DMS153 treated with DMSO at 0.1 percent for 48 hours (cell line): Measurements from ENCODE around the gene OR12D2.
"Not testable (repeated sequence)": the region's sequence is repeated elsewhere in the genome, so short reads cannot be mapped to it uniquely, and the experiment has no call there.

Experiments
- DNase-seq: peaks from one replicate; lab custom pipeline; 2025; ENCODE audit not compliant: unreplicated experiment; lab: John Stamatoyannopoulos, UW

The OR12D2 gene

DNA sequence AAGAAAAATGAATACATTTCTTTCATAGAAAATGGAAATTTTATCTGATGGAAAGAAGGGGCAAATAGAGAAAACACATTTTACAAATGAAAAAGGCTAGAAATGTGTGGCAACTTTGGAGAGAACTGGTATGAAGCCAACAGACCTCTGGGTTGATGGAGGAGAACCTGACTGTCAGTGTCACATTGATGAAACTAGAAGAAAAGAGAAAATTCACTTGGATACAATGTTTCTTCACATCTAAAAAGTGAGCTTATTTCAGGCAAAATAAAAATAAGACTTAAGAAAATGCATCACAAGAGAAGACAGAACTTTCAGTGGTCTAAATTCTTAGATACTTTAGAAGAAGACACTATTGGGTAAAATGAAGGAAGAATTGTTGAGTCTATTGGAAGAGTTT lies at the start of gene OR12D2:
Gene OR12D2 (plus strand): TSS at position 301 of the 400 bp plus-strand sequence. CDS start 1,069 bp downstream, outside the sequence.
- DNase-seq: no peak

GRCh38 chr6:29349348-29349747 lies 46.1 kb upstream of the OR12D2 start:
- not testable (repeated sequence) for DNase-seq

GRCh38 chr6:29354980-29355379 lies 40.5 kb upstream of the OR12D2 start:
- DNase-seq: no peak

DNA sequence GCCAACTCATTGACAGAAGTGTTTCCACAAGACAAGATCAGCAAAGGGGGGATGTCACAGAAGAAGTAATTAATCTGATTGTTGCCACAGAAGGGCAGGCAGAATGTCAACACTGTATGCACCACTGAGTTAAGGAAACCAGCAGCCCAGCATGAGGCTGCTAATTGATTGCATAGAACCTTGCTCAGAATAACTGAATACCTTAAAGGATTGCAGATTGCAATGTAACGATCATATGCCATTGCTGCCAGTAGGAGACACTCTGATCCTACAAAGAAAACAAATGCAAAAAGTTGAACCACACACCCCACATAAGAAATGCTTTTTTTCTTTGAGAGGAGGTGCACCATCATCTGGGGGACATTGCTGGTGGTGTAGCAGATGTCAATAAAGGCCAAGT lies 39.8 kb upstream of the OR12D2 start:
- no peak for DNase-seq

GRCh38 chr6:29368765-29369164 lies 26.7 kb upstream of the OR12D2 start, which contains the start of gene OR5V1:
OR5V1 (minus strand) TSS chr6:29368865; CDS start chr6:29356195, 12,670 bp downstream.
- DNase-seq: no peak

- DNase-seq: no peak
Measured at GRCh38 chr6:29375191-29375590, 20.2 kb upstream of the OR12D2 start, which contains the start of gene OR12D3. OR12D3 (minus strand) TSS chr6:29375291; CDS start chr6:29375287, 4 bp downstream.

DNA sequence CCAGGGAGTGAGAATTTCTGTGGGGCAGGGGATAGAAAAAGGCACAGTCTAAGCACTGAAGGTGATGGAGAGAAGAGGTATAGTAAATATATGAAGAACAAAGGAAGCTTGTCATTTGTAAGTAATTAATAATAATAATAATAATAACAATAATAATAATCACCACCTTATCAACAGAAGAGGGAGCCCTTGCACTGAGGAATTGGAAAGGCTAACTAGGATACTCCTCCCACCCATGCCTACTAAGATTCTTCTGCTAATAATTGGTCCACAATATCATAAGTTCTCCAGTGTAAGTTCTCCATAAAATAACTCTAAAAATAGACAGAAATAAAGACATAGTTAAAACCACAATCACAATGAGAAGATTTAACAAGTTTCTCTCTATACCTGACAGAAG lies 19.4 kb upstream of the OR12D2 start:
- DNase-seq: no peak

- no peak for DNase-seq
Measured at GRCh38 chr6:29388533-29388932, 6.9 kb upstream of the OR12D2 start.

DNA sequence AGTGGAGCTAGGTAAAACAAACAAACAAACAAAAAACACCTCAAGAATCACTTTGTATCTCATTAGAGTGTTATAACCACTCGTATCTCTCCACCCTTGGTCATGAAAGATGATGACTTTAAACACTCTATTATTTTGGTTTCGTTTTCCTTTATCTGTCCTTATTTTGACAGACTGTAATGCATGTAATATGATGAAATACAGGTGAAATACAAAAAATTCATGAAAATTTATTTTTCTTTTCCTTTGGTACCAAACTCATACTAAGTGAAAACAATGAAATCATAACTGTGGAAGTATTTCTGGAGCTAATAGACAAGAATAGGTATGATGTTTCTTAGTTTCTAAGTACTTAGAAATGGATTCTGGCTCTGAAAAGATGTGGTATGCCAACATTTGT lies 4.1 kb downstream of the OR12D2 start:
- DNase-seq: no peak

GRCh38 chr6:29403801-29404200 lies 8.4 kb downstream of the OR12D2 start:
- DNase-seq: no peak

GRCh38 chr6:29414588-29414987 lies 19.2 kb downstream of the OR12D2 start, which contains the start of gene OR12D1:
OR12D1 (plus strand) TSS chr6:29414928.
- no peak for DNase-seq

DNA sequence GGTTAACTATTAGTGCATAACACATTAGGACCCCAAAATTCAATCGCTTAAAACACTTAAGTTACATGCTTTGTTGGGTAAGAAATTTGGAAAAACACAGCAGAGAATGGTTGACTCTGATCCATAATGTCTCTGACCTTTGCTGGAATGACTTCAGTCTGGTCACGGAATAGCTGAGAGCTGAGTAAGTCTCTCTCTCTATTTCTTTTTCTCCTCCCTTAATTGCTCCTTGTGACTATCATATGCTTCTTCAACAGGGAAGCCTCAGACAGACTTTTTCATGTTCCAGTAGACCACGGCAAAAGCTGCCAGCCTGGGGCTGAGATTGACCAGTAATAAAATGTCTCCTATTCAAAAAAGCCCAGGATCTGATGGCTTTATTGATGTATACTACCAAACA lies 24.1 kb downstream of the OR12D2 start:
- DNase-seq: no peak

GRCh38 chr6:29424168-29424567 lies 28.7 kb downstream of the OR12D2 start:
- no peak for DNase-seq

- no peak for DNase-seq
Measured at GRCh38 chr6:29424575-29424974, 29.1 kb downstream of the OR12D2 start.

- no peak for DNase-seq
Measured at GRCh38 chr6:29425075-29425474, 29.6 kb downstream of the OR12D2 start.

DNA sequence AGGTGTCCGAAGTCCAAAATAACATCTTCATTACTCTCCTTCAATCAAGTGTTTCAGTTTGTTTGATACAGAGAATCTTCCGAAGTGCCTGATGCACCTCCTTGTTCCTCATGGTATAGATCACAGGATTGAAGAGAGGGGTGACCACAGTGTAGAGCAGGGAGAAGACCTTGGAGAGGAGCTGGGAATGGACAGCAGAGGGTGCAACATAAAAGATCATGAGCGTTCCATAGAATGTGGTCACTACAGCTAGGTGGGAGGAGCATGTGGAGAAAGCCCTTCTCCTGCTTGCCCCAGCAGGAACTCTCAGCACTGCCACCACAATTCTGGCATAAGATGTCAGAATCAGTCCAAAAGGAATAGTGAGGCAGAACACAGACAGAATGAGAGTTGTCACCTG lies 31.2 kb downstream of the OR12D2 start:
- no peak for DNase-seq

- not testable (repeated sequence) for DNase-seq
Measured at GRCh38 chr6:29436730-29437129, 41.3 kb downstream of the OR12D2 start.

DNA sequence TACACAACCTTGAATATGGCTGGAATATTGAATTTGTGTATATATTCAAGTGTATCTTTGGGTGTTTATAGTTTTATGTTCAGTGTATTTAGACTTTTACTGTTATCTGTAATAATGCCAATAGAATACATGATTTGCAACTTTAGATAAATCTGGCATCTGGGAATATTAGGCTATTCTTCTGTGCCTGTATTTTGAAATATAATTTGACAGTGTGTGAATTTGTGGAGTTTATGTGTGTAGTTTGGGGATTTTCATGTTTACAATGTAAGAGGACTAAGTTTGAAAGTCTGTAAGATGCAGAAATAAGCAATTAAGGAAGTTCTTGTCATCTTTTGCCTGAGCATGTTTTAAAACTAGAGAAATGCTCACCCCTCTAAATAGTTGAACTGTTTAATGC lies 43.6 kb downstream of the OR12D2 start, which contains the start of gene OR10C1:
Gene OR10C1 (plus strand): TSS at position 301 of the 400 bp plus-strand sequence. CDS start 710 bp downstream, outside the sequence.
- DNase-seq: no peak

- no peak for DNase-seq
Measured at GRCh38 chr6:29442719-29443118, 47.3 kb downstream of the OR12D2 start.

GRCh38 chr6:29444031-29444430 lies 48.6 kb downstream of the OR12D2 start:
- not testable (repeated sequence) for DNase-seq
